Effector memory CD4-positive, alpha-beta T cell (primary cell): ENCODE measurements around the gene PRKAG2.
A peak's percentile ranks its signal among the peaks of the same experiment; 100 is the strongest.

ENCODE experiments used
- DNase-seq, 3 donors: peaks; one replicate each; pipeline ENCODE4 v3.0.0-alpha.2; 2020
- H3K27ac ChIP-seq: 2 replicates; pipeline ENCODE4 v1.7.0; 2013; ENCODE audit warnings: mild to moderate bottlenecking, low read length, moderate library complexity; ENCODE audit not compliant: insufficient read depth, poor library complexity, severe bottlenecking
- H3K27me3 ChIP-seq: replicated peaks from 2 replicates; pipeline ENCODE4 v1.7.0; 2013; ENCODE audit warnings: mild to moderate bottlenecking, low read length; ENCODE audit not compliant: insufficient read depth, control insufficient read depth, poor library complexity, severe bottlenecking
- H3K36me3 ChIP-seq: 2 replicates; pipeline ENCODE4 v1.7.0; 2013; ENCODE audit warnings: mild to moderate bottlenecking, low read length, moderate library complexity; ENCODE audit not compliant: control insufficient read depth, insufficient read depth
- H3K4me1 ChIP-seq: 2 replicates; pipeline ENCODE4 v1.7.0; 2013; ENCODE audit warnings: low read length, mild to moderate bottlenecking; ENCODE audit not compliant: control insufficient read depth, insufficient read depth, poor library complexity, severe bottlenecking
- H3K4me3 ChIP-seq: 2 replicates; pipeline ENCODE4 v1.7.0; 2013; ENCODE audit warnings: low read length, low read depth, mild to moderate bottlenecking; ENCODE audit not compliant: insufficient read depth, poor library complexity, severe bottlenecking
- H3K9me3 ChIP-seq: 2 replicates; pipeline ENCODE4 v1.7.0; 2013; ENCODE audit warnings: mild to moderate bottlenecking, low read length, moderate library complexity; ENCODE audit not compliant: control insufficient read depth
- total RNA-seq, 3 donors: gene quantifications; one replicate each; lab custom pipeline; 2026; lab: John Stamatoyannopoulos, UW

PRKAG2 gene
- 27.5 to 35.4 (median 33.0) reads per million in 3 donors for total RNA-seq

- Histone ChIP-seq H3K27ac (peak within 1 kb of the TSS; percentile 77), H3K4me1 (peaks cover 16% of the 10 kb centered on the region), H3K36me3 (no peaks in the 10 kb centered on the region), H3K4me3 (peak within 1 kb of the TSS; percentile 99), H3K9me3 (no peaks in the 10 kb centered on the region), H3K27me3 (no peaks in the 10 kb centered on the region)
- peak; percentile 42 to 59 (median 59) for DNase-seq
Observed at GRCh38 chr7:151876899-151877777, at the start of gene PRKAG2. Gene PRKAG2, minus strand, starts transcription at chr7:151877115. Its CDS starts 495 bp downstream, at chr7:151876620.

GRCh38 chr7:151926336-151926712 lies 49.4 kb upstream of the PRKAG2 start:
- Histone ChIP-seq H3K4me1 (no peaks in the 10 kb centered on the region), H3K36me3 (no peaks in the 10 kb centered on the region)

GRCh38 chr7:151925446-151926335 lies 48.8 kb upstream of the PRKAG2 start:
- Histone ChIP-seq H3K4me1 (no peaks in the 10 kb centered on the region), H3K27ac (no peak overlapping the region), H3K9me3 (no peaks in the 10 kb centered on the region), H3K4me3 (no peak overlapping the region), H3K36me3 (no peaks in the 10 kb centered on the region), H3K27me3 (no peaks in the 10 kb centered on the region)
- no peak for DNase-seq

More at GRCh38 chr7:151926336-151926712, 49.4 kb upstream of the PRKAG2 start:
- Histone ChIP-seq H3K27ac (no peak overlapping the region), H3K27me3 (no peaks in the 10 kb centered on the region), H3K4me3 (no peak overlapping the region), H3K9me3 (no peaks in the 10 kb centered on the region)
- no peak for DNase-seq

GRCh38 chr7:151924508-151924907 lies 47.6 kb upstream of the PRKAG2 start:
- Histone ChIP-seq H3K27me3 (no peaks in the 10 kb centered on the region), H3K27ac (no peak overlapping the region), H3K9me3 (no peaks in the 10 kb centered on the region), H3K4me3 (no peak overlapping the region), H3K36me3 (no peaks in the 10 kb centered on the region), H3K4me1 (no peaks in the 10 kb centered on the region)
- no peak for DNase-seq

GRCh38 chr7:151924001-151924400 lies 47.1 kb upstream of the PRKAG2 start:
- no peaks in the 10 kb centered on the region for H3K27me3 ChIP-seq
- no peak for DNase-seq
- H3K36me3 ChIP-seq, result no peaks in the 10 kb centered on the region
- H3K9me3 ChIP-seq, result no peaks in the 10 kb centered on the region
- H3K27ac ChIP-seq, result no peak overlapping the region
- no peak overlapping the region for H3K4me3 ChIP-seq
- H3K4me1 ChIP-seq, result no peaks in the 10 kb centered on the region

- Histone ChIP-seq H3K27me3 (no peaks in the 10 kb centered on the region), H3K36me3 (no peaks in the 10 kb centered on the region), H3K9me3 (no peaks in the 10 kb centered on the region), H3K4me3 (no peak overlapping the region), H3K27ac (no peak overlapping the region), H3K4me1 (no peaks in the 10 kb centered on the region)
- DNase-seq, result no peak
Observed at GRCh38 chr7:151923097-151923876, 46.4 kb upstream of the PRKAG2 start.

- Histone ChIP-seq H3K36me3 (no peaks in the 10 kb centered on the region), H3K27ac (no peak overlapping the region), H3K9me3 (no peaks in the 10 kb centered on the region), H3K4me3 (no peak overlapping the region), H3K4me1 (no peaks in the 10 kb centered on the region), H3K27me3 (no peaks in the 10 kb centered on the region)
- DNase-seq, result no peak
Observed at GRCh38 chr7:151921451-151921850, 44.5 kb upstream of the PRKAG2 start.

- Histone ChIP-seq H3K36me3 (no peaks in the 10 kb centered on the region), H3K27ac (no peak overlapping the region), H3K27me3 (no peaks in the 10 kb centered on the region), H3K9me3 (no peaks in the 10 kb centered on the region), H3K4me3 (no peak overlapping the region), H3K4me1 (no peaks in the 10 kb centered on the region)
- no peak for DNase-seq
Observed at GRCh38 chr7:151920488-151920887, 43.6 kb upstream of the PRKAG2 start.

GRCh38 chr7:151919595-151919994 lies 42.7 kb upstream of the PRKAG2 start:
- no peaks in the 10 kb centered on the region for H3K27me3 ChIP-seq
- no peak overlapping the region for H3K4me3 ChIP-seq
- no peak for DNase-seq
- no peaks in the 10 kb centered on the region for H3K9me3 ChIP-seq
- H3K4me1 ChIP-seq, result no peaks in the 10 kb centered on the region
- no peaks in the 10 kb centered on the region for H3K36me3 ChIP-seq
- no peak overlapping the region for H3K27ac ChIP-seq
